ENCODE results near the gene DOCK1. TPM values are rescaled to one million over a fixed set of nuclear protein-coding genes. Genes with fewer than 3 reads are reported as not detected.

The DOCK1 gene
- total and polyA plus RNA-seq, 4 donors: 10.9 to 82.6 (median 43.3) TPM

DNA sequence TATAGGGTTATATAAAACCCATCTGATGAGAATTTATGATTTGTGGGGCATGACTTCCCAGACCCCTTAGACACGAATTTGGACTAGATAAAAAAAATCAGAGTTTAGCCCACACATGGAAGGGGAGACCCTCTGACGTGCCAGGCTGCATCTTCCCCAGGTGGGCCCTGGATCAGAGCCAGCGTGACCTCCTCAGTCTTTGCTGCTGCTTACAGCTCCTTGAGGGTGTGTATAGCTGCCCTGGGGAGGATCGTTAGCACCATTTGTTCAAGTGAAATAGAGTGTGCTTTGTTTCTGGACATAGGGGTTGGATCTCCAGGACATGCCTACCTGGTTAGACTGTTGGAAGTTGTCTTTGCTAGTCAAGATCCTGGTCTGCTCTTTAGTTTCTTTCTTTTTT, 54.2 kb downstream of the DOCK1 start:
- Histone ChIP-seq H3K9me3 (ENCODE audit: control insufficient read depth, low read length) (no peaks in the 10 kb centered on the region), H3K36me3 (ENCODE audit: control insufficient read depth in 1 of 2, insufficient read depth in 2 of 2, low read length in 1 of 2) (no peaks in the 10 kb centered on the region), H3K27ac (ENCODE audit: low read depth in 1 of 2, low read length in 2 of 2) (no peak overlapping the region), H3K27me3 (ENCODE audit: control insufficient read depth in 1 of 2, insufficient read depth in 2 of 2, low read length in 1 of 2) (no peaks in the 10 kb centered on the region), H3K4me1 (ENCODE audit: control insufficient read depth in 1 of 2, insufficient read depth in 2 of 2, low read length in 2 of 2) (no peaks in the 10 kb centered on the region), H3K4me3 (ENCODE audit: low read length in 2 of 2) (no peak overlapping the region)
- intact Hi-C loops (cut with DNase I): no loop called here
- ATAC-seq (ENCODE audit: low FRiP score) (no peak), DNase-seq (no peak)
- 88 to 91% methylated on average over 4 of the region's 4 CpGs for WGBS, 2 donors

- intact Hi-C loops (cut with DNase I): no loop called here
- 96 to 97% methylated on average over 16 of the region's 16 CpGs for WGBS, 2 donors
- ATAC-seq (ENCODE audit: low FRiP score) (no peak), DNase-seq (no peak)
- Histone ChIP-seq H3K27ac (ENCODE audit: low read depth in 1 of 2, low read length in 2 of 2) (no peak overlapping the region), H3K27me3 (ENCODE audit: control insufficient read depth in 1 of 2, insufficient read depth in 2 of 2, low read length in 1 of 2) (no peaks in the 10 kb centered on the region), H3K9me3 (ENCODE audit: control insufficient read depth, low read length) (no peaks in the 10 kb centered on the region), H3K4me1 (ENCODE audit: control insufficient read depth in 1 of 2, insufficient read depth in 2 of 2, low read length in 2 of 2) (no peaks in the 10 kb centered on the region), H3K36me3 (ENCODE audit: control insufficient read depth in 1 of 2, insufficient read depth in 2 of 2, low read length in 1 of 2) (no peaks in the 10 kb centered on the region), H3K4me3 (ENCODE audit: low read length in 2 of 2) (no peak overlapping the region)
Observed at GRCh38 chr10:126959906-126960685, 54.9 kb downstream of the DOCK1 start.

DNA sequence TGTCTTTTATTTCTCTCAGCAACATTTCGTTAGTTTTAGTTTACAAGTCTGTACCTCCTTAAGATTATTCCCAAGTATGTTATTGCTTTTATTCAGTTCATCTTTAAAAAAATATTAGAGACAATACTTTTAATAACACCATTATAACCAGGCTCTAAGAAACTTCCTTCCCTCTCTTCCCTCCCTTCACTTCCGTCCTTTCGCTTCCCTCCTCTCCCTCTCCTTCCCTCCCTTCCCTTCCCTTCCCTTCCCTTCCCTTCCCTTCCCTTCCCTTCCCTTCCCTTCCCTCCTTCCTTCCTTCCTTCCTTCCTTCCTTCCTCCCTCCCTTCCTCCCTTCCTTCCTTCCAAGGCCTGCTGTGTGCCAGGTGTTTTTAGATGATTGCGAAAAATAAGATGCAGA, 58.1 kb downstream of the DOCK1 start:
- no peaks in the 10 kb centered on the region for H3K4me1 ChIP-seq (ENCODE audit: control insufficient read depth in 1 of 2, insufficient read depth in 2 of 2, low read length in 2 of 2)
- no peaks in the 10 kb centered on the region for H3K36me3 ChIP-seq (ENCODE audit: control insufficient read depth in 1 of 2, insufficient read depth in 2 of 2, low read length in 1 of 2)
- intact Hi-C loops (cut with DNase I): no loop called here
- DNase-seq (no peak), ATAC-seq (ENCODE audit: low FRiP score) (no peak)
- H3K9me3 ChIP-seq (ENCODE audit: control insufficient read depth, low read length): no peaks in the 10 kb centered on the region
- H3K27me3 ChIP-seq (ENCODE audit: control insufficient read depth in 1 of 2, insufficient read depth in 2 of 2, low read length in 1 of 2): no peaks in the 10 kb centered on the region
- WGBS, 2 donors: 83 to 93% methylated on average over 4 of the region's 4 CpGs
- no peak overlapping the region for H3K4me3 ChIP-seq (ENCODE audit: low read length in 2 of 2)
- H3K27ac ChIP-seq (ENCODE audit: low read depth in 1 of 2, low read length in 2 of 2): no peak overlapping the region

DNA sequence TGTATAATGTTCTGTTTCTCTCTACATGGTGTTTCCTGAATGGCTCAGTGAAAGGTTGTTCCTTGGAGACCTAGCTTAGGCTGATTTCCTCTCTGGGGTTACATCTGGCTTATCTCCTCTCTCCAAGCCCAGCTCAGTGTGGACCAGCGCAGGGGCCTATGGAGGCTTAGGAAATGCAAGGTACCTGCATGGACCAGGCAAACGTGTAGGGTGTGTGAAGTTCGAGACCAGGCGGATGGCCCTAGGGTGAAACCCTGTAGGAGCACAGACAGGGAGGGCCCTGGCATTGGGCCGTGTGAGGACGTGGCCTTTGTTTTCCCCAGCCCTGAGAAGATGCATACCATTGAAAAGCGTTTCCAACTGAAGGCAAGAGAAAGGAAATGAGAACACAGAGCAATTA, 59.0 kb downstream of the DOCK1 start:
- Histone ChIP-seq H3K36me3 (ENCODE audit: control insufficient read depth in 1 of 2, insufficient read depth in 2 of 2, low read length in 1 of 2) (no peaks in the 10 kb centered on the region), H3K4me1 (ENCODE audit: control insufficient read depth in 1 of 2, insufficient read depth in 2 of 2, low read length in 2 of 2) (no peaks in the 10 kb centered on the region), H3K27me3 (ENCODE audit: control insufficient read depth in 1 of 2, insufficient read depth in 2 of 2, low read length in 1 of 2) (no peaks in the 10 kb centered on the region), H3K9me3 (ENCODE audit: control insufficient read depth, low read length) (no peaks in the 10 kb centered on the region), H3K27ac (ENCODE audit: low read depth in 1 of 2, low read length in 2 of 2) (no peak overlapping the region), H3K4me3 (ENCODE audit: low read length in 2 of 2) (no peak overlapping the region)
- ATAC-seq (ENCODE audit: low FRiP score): no peak
- intact Hi-C loops (cut with DNase I): no loop called here
- 77 to 78% methylated on average over 7 of the region's 7 CpGs for WGBS, 2 donors
- no peak for DNase-seq

- Histone ChIP-seq H3K27ac (ENCODE audit: low read depth in 1 of 2, low read length in 2 of 2) (no peak overlapping the region), H3K36me3 (ENCODE audit: control insufficient read depth in 1 of 2, insufficient read depth in 2 of 2, low read length in 1 of 2) (no peaks in the 10 kb centered on the region), H3K9me3 (ENCODE audit: control insufficient read depth, low read length) (no peaks in the 10 kb centered on the region), H3K4me3 (ENCODE audit: low read length in 2 of 2) (no peak overlapping the region), H3K27me3 (ENCODE audit: control insufficient read depth in 1 of 2, insufficient read depth in 2 of 2, low read length in 1 of 2) (no peaks in the 10 kb centered on the region), H3K4me1 (ENCODE audit: control insufficient read depth in 1 of 2, insufficient read depth in 2 of 2, low read length in 2 of 2) (no peaks in the 10 kb centered on the region)
- DNase-seq (no peak), ATAC-seq (ENCODE audit: low FRiP score) (no peak)
- WGBS, 2 donors: 90 to 93% methylated on average over 5 of the region's 5 CpGs
- intact Hi-C loops (cut with DNase I): no loop called here
Observed at GRCh38 chr10:126966938-126967337, 61.7 kb downstream of the DOCK1 start.

DNA sequence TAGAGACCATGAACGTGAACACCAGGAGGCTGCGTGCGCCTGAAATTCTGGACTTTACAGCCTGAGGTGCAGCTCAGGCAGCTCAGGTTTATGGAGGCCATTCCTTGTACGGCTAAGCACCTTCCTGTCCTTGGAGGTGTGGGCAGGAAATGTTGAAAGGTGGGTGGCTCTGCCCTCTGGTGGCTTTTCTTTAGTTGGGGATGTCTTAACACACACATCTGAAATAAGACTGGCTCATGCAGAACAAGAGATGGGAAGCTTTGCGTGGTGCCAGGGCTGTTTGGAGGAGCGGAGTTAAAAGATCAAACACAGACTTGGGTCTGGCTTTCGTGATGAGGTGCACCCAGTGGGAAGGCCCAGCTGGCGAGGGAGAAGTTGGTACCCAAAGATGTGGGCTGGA, 64.1 kb downstream of the DOCK1 start:
- no peak for DNase-seq
- no peaks in the 10 kb centered on the region for H3K36me3 ChIP-seq (ENCODE audit: control insufficient read depth in 1 of 2, insufficient read depth in 2 of 2, low read length in 1 of 2)
- no peak for ATAC-seq (ENCODE audit: low FRiP score)
- no peaks in the 10 kb centered on the region for H3K9me3 ChIP-seq (ENCODE audit: control insufficient read depth, low read length)
- intact Hi-C loops (cut with DNase I): no loop called here
- H3K4me1 ChIP-seq (ENCODE audit: control insufficient read depth in 1 of 2, insufficient read depth in 2 of 2, low read length in 2 of 2): no peaks in the 10 kb centered on the region
- no peak overlapping the region for H3K27ac ChIP-seq (ENCODE audit: low read depth in 1 of 2, low read length in 2 of 2)
- WGBS, 2 donors: 93 to 95% methylated on average over 8 of the region's 8 CpGs
- no peak overlapping the region for H3K4me3 ChIP-seq (ENCODE audit: low read length in 2 of 2)
- H3K27me3 ChIP-seq (ENCODE audit: control insufficient read depth in 1 of 2, insufficient read depth in 2 of 2, low read length in 1 of 2): no peaks in the 10 kb centered on the region

- ATAC-seq (ENCODE audit: low FRiP score): peak; percentile 39
- Histone ChIP-seq H3K27me3 (ENCODE audit: control insufficient read depth in 1 of 2, insufficient read depth in 2 of 2, low read length in 1 of 2) (no peaks in the 10 kb centered on the region), H3K9me3 (ENCODE audit: control insufficient read depth, low read length) (no peaks in the 10 kb centered on the region), H3K27ac (ENCODE audit: low read depth in 1 of 2, low read length in 2 of 2) (peak overlapping the region in 1 of 2 donors; percentile 29), H3K36me3 (ENCODE audit: control insufficient read depth in 1 of 2, insufficient read depth in 2 of 2, low read length in 1 of 2) (peaks cover 1 to 3% of the 10 kb centered on the region in 2 donors), H3K4me1 (ENCODE audit: control insufficient read depth in 1 of 2, insufficient read depth in 2 of 2, low read length in 2 of 2) (no peaks in the 10 kb centered on the region), H3K4me3 (ENCODE audit: low read length in 2 of 2) (no peak overlapping the region)
- no peak for DNase-seq
- intact Hi-C loops (cut with DNase I): no loop called here
- WGBS, 2 donors: 28 to 35% methylated on average over 11 of the region's 11 CpGs
Observed at GRCh38 chr10:126972635-126973414, 67.6 kb downstream of the DOCK1 start.

GRCh38 chr10:126975221-126975620, 70.0 kb downstream of the DOCK1 start:
- Histone ChIP-seq H3K27me3 (ENCODE audit: control insufficient read depth in 1 of 2, insufficient read depth in 2 of 2, low read length in 1 of 2) (no peaks in the 10 kb centered on the region), H3K4me3 (ENCODE audit: low read length in 2 of 2) (no peak overlapping the region), H3K27ac (ENCODE audit: low read depth in 1 of 2, low read length in 2 of 2) (no peak overlapping the region), H3K36me3 (ENCODE audit: control insufficient read depth in 1 of 2, insufficient read depth in 2 of 2, low read length in 1 of 2) (peaks cover 1 to 3% of the 10 kb centered on the region in 2 donors), H3K9me3 (ENCODE audit: control insufficient read depth, low read length) (no peaks in the 10 kb centered on the region), H3K4me1 (ENCODE audit: control insufficient read depth in 1 of 2, insufficient read depth in 2 of 2, low read length in 2 of 2) (no peaks in the 10 kb centered on the region)
- DNase-seq (no peak), ATAC-seq (ENCODE audit: low FRiP score) (no peak)
- intact Hi-C loops (cut with DNase I): no loop called here
- 93 to 94% methylated on average over 5 of the region's 5 CpGs for WGBS, 2 donors

DNA sequence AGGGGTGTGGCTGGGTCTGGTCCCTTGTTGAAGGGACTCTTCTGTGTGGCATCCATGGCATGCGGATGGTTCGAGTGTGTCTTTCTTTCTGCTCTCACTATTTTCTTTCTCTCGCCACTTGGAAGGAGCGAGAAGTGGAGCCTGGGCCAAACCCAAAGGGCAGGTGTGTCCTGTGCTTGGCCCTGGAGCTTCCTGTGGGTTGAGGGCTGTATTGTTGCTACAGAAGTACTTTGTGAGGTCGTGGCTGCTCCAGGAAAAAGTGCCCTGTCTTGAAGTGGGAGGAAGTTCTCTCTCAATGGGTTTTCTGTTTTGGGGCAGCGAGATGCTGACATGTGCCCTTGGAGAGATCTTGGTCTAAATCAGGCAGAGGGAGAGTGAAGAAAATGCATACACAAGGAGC, 72.0 kb downstream of the DOCK1 start:
- ATAC-seq (ENCODE audit: low FRiP score): no peak
- Histone ChIP-seq H3K4me1 (ENCODE audit: control insufficient read depth in 1 of 2, insufficient read depth in 2 of 2, low read length in 2 of 2) (no peaks in the 10 kb centered on the region), H3K36me3 (ENCODE audit: control insufficient read depth in 1 of 2, insufficient read depth in 2 of 2, low read length in 1 of 2) (peaks cover 1 to 3% of the 10 kb centered on the region in 2 donors)

More for the DNA sequence above, 72.0 kb downstream of the DOCK1 start:
- H3K27me3 ChIP-seq (ENCODE audit: control insufficient read depth in 1 of 2, insufficient read depth in 2 of 2, low read length in 1 of 2): no peaks in the 10 kb centered on the region
- no peak for DNase-seq
- 91 to 93% methylated on average over 6 of the region's 6 CpGs for WGBS, 2 donors
- H3K4me3 ChIP-seq (ENCODE audit: low read length in 2 of 2): no peak overlapping the region
- no peaks in the 10 kb centered on the region for H3K9me3 ChIP-seq (ENCODE audit: control insufficient read depth, low read length)
- no peak overlapping the region for H3K27ac ChIP-seq (ENCODE audit: low read depth in 1 of 2, low read length in 2 of 2)
- intact Hi-C loops (cut with DNase I): no loop called here
